SKM-1 (cell line): Measurements from ENCODE around the gene PRAC2.

Experiments
- DNase-seq: peaks from one replicate; lab custom pipeline; 2025; ENCODE audit not compliant: unreplicated experiment; lab: John Stamatoyannopoulos, UW

The PRAC2 gene

GRCh38 chr17:48753794-48754499 lies 31.0 kb downstream of the PRAC2 start:
- DNase-seq: no peak

- DNase-seq: no peak
Observed at GRCh38 chr17:48754500-48755261, 31.7 kb downstream of the PRAC2 start.

GRCh38 chr17:48755356-48755755 lies 32.4 kb downstream of the PRAC2 start:
- peak; percentile 35 for DNase-seq

- DNase-seq: no peak
Observed at GRCh38 chr17:48756830-48757251, 33.9 kb downstream of the PRAC2 start.

GRCh38 chr17:48757524-48757961 lies 34.6 kb downstream of the PRAC2 start:
- no peak for DNase-seq

GRCh38 chr17:48759288-48759687 lies 36.3 kb downstream of the PRAC2 start:
- no peak for DNase-seq

GRCh38 chr17:48760411-48760810 lies 37.4 kb downstream of the PRAC2 start:
- DNase-seq: no peak

- DNase-seq: no peak
Observed at GRCh38 chr17:48761114-48761513, 38.1 kb downstream of the PRAC2 start.

- DNase-seq: no peak
Observed at GRCh38 chr17:48767263-48767774, 44.3 kb downstream of the PRAC2 start.

- peak; percentile 11 for DNase-seq
Observed at GRCh38 chr17:48769009-48769675, 46.2 kb downstream of the PRAC2 start.

- DNase-seq: no peak
Observed at GRCh38 chr17:48770954-48771353, 48.0 kb downstream of the PRAC2 start.

- no peak for DNase-seq
Observed at GRCh38 chr17:48773245-48773644, 50.3 kb downstream of the PRAC2 start.
